ENCODE measurements around the gene TRIO.
A peak's percentile ranks its signal among the peaks of the same experiment; 100 is the strongest.

TRIO gene

DNA sequence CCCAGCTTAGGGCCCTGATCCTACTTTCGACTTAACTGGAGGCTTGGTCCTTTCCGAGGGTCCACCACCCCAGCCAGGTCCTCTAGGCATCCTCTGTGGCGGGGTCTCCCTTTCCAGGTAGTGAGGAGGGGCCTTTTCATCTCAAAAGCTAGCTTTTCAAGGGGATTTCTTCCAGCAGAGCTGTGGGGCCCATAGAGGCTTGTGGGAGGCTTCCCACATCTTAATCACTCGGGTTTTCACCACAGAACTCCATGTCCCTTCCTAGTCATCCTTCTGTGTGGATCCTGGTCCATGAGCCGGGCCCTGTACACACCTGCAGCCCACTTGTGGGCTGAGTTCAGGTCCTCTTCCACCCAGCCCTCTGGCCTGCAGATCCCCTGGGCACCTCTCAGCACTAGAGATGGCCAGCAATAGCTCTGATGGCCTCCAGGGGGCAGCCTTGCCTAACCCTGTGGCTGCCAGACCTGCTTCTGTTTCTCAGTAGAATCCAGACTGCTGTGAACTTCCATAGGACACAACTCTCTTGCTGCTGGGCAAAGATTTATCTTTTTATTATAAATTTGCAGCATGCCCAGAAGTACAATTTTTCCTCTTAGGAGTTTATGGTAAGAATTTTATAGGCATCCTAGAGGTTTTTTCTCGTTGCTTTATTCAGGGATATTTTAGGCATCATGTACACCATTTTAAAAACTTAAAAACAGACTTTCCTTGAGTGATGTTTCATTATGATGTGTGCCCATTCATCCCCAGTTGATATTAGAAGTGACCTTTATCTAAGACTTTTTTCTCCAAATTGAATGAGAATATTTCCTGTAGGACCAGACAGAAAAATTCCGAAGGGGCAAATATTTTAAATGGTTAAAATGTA lies 208.9 kb downstream of the TRIO start:
- DNase-seq: peak in 30 of 51 donors; percentile 13 to 76 (median 52)

- DNase-seq: no peak
Measured at GRCh38 chr5:14353726-14354474, 210.8 kb downstream of the TRIO start.

DNA sequence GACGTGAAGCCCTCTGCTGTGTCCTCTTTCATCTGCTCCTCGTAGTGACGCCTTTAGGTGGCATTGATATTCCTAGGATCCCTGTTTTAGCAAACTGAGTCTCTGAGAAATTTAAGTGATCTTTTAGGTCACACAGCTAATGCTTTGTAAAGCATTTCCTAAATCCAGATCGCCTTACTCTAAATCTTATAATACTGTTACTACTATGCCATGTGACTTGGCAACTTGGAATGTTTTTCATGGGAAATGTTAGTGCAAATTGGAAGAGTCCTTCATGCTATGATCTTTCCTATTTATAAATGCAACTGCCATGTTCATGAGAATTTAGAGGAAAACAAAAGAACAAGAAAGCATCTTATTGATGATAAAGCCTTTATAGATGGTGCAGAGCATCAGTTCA lies 212.2 kb downstream of the TRIO start:
- DNase-seq: no peak

GRCh38 chr5:14356305-14356704 lies 213.2 kb downstream of the TRIO start:
- DNase-seq: no peak

DNA sequence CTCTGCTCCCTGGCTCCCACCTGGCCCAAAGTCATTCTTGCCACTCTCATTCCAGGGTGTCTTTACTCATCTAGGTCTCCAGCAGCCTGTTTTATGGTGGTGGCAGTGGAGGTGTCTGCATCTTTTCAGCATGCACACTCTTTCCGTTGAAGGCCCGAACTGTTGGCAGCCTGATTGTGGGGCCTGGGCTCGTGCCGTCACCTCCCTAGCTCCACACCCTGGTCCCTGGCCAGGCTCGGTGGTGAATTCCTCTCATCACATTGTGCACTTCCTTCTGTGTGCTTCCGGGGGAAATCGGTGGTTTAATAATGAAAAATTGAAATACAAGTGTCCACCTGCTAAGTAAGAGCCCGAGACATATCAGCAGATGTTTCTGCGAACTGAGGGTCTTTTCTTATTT lies 214.3 kb downstream of the TRIO start:
- no peak for DNase-seq

DNA sequence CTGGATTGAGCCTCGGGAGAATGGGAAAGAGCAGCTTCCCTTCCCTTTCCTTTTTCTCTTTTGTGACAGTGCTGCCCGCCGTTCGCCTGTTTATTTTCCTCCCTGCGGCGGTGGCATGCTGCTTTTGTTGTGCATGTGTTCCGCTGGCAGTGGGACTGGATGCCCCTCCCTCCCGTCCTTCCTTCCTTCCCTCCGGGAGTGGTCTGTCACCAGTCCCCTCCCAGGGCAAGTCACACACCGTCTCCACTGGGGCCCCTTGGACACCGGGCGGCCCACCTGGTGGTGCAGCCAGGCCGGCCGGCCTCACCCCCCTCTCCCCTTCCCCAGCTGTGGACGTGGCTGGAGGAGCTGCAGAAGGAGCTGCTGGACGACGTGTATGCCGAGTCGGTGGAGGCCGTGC lies 214.7 kb downstream of the TRIO start:
- no peak for DNase-seq

DNA sequence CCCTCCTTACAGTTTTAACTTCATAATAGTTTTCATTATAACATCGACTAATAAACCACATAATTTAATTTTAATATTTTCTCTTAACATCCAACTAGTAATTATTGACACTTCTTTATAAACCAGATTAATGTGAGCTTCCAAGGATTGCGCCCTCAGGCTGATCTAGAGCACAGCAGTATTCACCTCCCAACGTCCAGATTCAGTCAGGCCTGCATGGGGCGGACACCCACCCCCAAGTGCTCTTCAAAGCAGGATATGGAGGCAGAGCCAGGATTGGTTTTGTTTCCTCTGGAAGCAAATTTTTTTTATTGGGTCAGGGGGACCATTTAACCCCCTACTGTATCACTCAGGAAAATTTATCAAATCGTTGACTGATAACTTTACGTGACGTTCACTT lies 215.4 kb downstream of the TRIO start:
- no peak for DNase-seq

DNA sequence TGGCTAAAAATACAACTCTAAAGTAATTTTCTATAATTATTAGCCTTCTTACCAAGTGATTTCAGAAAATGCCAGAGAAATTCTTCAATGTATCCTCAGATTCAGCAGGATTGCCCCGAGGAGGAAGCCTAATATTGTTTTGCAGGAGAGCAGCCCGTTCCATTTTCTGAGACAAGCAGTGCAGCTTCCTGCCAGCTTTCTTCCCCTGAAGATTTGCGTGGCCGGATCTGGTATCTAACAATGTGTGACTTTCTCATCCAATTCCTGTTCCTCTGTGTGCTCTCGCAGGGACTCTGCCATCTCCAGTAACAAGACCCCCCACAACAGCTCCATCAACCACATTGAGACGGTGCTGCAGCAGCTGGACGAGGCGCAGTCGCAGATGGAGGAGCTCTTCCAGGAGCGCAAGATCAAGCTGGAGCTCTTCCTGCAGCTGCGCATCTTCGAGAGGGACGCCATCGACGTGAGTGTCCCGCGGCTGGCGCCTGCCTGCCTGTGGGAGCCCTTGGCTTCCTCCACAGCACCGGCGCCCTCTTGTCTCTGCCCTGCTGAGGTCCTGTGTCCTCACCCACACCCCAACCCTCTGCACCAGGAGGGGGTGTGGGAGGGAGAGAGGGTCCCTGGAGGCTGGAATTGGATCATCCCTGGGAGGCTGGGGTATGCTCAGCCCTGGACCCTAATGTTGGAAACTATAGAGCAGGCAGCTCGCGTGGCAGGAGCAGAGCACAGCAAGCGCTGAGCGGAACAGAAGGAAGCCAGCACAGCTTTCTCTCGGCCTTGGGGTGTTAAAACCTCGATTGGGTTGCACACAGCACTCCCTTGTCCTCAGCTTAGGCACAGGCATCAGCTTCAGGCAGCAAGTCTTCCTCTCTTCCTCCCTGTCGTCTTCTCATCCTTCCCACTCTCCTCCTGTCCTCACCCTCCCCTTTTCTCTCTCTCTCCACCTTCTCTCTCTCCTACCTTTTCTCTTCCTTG lies 216.2 kb downstream of the TRIO start:
- peak in 2 of 51 donors; percentile 23 to 43 for DNase-seq

- DNase-seq: no peak
Measured at GRCh38 chr5:14362491-14362890, 219.3 kb downstream of the TRIO start.

DNA sequence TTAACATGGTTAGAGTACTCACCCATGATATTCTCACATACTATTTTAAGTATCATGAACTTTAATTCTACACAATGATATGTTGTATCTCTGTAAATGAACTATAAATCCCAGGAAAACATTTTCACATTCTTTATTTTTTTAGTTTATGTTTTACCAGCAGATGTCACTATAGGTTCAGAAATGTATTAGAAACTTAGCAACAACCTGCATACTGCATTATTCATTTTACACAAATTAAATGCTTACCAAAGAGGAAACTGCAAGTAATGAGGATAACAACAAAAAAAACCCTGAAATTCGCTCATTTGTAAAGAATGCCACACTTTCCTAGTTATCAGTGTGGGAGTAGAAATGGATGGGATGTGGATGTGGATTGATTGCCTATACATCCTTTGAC lies 221.0 kb downstream of the TRIO start:
- no peak for DNase-seq

GRCh38 chr5:14364576-14365472 lies 221.7 kb downstream of the TRIO start:
- no peak for DNase-seq

GRCh38 chr5:14365831-14366430 lies 222.8 kb downstream of the TRIO start:
- no peak for DNase-seq

DNA sequence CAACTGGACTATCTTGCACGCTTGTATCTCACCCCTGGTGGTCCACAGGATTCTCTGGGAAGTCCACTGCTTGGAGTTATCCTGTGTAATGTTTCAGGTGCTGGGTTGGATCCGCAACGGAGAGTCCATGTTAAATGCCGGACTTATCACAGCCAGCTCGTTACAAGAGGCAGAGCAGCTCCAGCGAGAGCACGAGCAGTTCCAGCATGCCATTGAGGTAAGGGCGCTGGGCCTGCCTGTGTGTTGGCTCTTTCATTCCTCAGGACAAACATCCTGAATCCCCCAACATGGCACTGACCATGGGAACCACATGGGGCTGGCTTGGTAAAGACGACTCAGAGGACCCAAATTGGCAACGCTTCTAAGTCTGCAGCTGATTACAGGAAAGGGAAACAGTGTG lies 223.6 kb downstream of the TRIO start:
- DNase-seq: no peak

DNA sequence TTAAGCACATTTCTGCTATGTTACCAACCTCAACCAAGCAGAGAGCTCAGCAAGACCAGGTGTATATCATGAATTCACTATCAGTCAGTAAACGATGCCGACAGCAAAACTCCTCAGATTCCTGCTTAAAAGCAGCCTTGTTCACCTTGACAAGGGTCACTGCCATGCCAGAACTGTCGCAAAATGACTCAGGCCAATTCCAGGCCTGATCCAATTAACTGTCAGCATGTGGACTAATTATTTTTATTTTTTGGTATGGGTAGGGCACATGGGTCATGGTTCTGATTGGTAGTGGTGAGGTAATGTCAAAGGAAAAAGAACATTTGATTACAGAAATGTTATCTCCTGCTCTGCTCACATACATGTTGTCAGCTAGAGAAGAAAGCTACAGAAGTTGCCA lies 224.2 kb downstream of the TRIO start:
- no peak for DNase-seq

DNA sequence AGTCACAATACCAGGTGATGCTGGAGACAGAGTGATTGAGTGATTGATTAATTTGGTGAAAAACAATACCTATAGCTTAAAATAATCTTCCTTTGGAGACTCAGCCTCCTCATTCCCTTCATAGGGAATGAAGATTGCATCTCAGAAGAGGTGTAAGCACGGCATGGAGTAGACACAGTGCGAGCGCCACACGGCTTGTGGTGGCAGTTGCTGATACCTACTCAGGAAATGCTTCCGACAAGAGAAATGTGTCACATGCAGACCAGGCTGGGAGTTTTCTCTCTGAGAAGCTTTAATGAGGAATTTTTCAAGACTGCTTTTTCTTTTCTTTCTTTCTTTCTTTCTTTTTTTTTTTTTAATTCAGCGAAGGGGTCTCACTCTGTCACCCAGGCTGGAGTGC lies 226.6 kb downstream of the TRIO start:
- peak in 1 of 51 donors; percentile 33 for DNase-seq

DNA sequence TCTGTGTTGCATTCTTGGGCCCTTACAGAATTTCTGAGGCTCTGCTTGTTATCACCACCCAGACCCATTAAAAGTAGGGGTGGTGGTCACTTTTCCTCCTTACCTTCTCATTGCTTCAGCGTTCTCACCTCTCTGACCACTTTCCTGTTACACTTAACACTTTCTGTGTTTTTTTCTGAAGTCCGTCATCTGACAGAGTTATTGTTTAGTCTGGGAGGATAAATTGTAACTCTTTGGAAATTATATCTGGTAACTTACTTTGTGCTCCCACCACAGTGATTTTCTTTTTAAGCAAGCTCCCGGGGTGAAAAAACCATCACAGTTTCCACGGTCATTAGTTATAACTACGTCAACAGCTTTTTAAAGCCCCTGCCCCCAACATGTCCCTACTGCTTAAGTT lies 227.2 kb downstream of the TRIO start:
- no peak for DNase-seq

GRCh38 chr5:14373685-14374084 lies 230.5 kb downstream of the TRIO start:
- DNase-seq: no peak

DNA sequence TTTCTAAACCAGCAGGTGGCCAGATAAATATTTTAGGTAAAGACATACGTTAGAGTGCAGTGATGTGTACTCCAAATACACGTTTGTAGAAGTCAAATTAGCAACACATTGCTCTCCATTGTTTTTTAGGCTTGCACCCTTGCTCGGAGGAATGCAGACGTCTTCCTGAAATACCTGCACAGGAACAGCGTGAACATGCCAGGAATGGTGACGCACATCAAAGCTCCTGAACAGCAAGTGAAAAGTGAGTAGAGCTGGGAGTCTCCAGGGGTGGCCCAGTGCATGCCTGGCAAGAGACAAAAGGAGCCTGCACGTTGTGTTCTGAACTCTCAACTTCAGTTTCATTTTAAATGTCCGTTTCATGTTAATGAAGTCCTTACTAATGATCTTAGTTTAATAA lies 231.0 kb downstream of the TRIO start:
- DNase-seq: no peak

DNA sequence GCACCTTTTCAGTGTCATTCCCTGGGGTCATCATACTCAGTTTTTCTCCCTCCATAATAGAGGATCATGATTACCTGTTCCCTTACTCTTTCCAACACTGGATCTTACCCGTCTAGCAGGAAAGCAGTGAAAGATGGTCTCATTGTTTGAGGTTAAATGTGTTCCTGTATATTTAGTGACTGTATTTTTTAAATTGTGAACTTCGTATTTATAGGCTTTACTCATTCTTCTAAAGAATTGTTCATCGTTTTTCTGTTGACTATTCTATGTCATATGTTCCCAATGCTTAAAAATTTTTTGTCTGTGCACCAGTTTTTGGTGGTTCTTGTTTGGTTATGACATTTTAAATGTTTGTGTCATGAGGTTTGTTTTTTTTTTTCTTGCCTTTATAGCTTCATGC lies 233.6 kb downstream of the TRIO start:
- no peak for DNase-seq
